Sigmoid colon (tissue), 4 donors: Measurements from ENCODE around the gene PHLPP1.

ENCODE experiments used
- CTCF ChIP-seq, 4 experiments: fragments of 450-650 bp in 3 of 4; fragments of 200-600 bp in 1 of 4; IDR thresholded peaks; one replicate each; pipeline ENCODE4 v1.5.1; 2016 to 2019; ENCODE audit warnings: antibody characterized with exemption in 4 of 4, mild to moderate bottlenecking in 3 of 4, moderate library complexity in 2 of 4
- POLR2A ChIP-seq, 2 donors: fragments of 450-650 bp; IDR thresholded peaks; one replicate each; pipeline ENCODE4 v1.6.1; 2016; ENCODE audit warnings: antibody characterized with exemption in 2 of 2, mild to moderate bottlenecking in 2 of 2, moderate library complexity in 2 of 2
- POLR2AphosphoS5 ChIP-seq, 4 donors: sonication (generic); formaldehyde crosslinking; IDR thresholded peaks; one replicate each; pipeline ENCODE4 v1.6.1; 2017; ENCODE audit warnings: antibody characterized with exemption in 4 of 4

- no peak for TF ChIP-seq CTCF (IDR thresholded peaks at IDR 0.05)
- TF ChIP-seq POLR2A (IDR thresholded peaks at IDR 0.05), result no peak
- no peak for TF ChIP-seq POLR2AphosphoS5 (IDR thresholded peaks at IDR 0.05)
Observed at GRCh38 chr18:62767321-62767720, 52.0 kb downstream of the PHLPP1 start.
